ENCODE measurements around the gene ISCA1.
"Not testable (repeated sequence)": the region's sequence is repeated elsewhere in the genome, so short reads cannot be mapped to it uniquely, and the experiment has no call there.

Gene ISCA1

GRCh38 chr9:86298873-86299272, 16.5 kb upstream of the ISCA1 start:
- TF ChIP-seq, protein P1, sequence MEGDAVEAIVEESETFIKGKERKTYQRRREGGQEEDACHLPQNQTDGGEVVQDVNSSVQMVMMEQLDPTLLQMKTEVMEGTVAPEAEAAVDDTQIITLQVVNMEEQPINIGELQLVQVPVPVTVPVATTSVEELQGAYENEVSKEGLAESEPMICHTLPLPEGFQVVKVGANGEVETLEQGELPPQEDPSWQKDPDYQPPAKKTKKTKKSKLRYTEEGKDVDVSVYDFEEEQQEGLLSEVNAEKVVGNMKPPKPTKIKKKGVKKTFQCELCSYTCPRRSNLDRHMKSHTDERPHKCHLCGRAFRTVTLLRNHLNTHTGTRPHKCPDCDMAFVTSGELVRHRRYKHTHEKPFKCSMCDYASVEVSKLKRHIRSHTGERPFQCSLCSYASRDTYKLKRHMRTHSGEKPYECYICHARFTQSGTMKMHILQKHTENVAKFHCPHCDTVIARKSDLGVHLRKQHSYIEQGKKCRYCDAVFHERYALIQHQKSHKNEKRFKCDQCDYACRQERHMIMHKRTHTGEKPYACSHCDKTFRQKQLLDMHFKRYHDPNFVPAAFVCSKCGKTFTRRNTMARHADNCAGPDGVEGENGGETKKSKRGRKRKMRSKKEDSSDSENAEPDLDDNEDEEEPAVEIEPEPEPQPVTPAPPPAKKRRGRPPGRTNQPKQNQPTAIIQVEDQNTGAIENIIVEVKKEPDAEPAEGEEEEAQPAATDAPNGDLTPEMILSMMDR (conservative IDR thresholded peaks at IDR 0.05; ENCODE audit: low read depth, low read length) = no peak
- H3K9ac ChIP-seq = no peak overlapping the region; the same call in 1 of the 2 replicates
- H3K4me1 ChIP-seq (ENCODE audit: low read depth, poor library complexity, severe bottlenecking) = peaks cover 53% of the 10 kb centered on the region
- H3K36me3 ChIP-seq (ENCODE audit: insufficient read depth) = peaks cover 3% of the 10 kb centered on the region
- no peaks in the 10 kb centered on the region for H4K20me1 ChIP-seq (ENCODE audit: insufficient read depth)
- H3K4me3 ChIP-seq (IDR thresholded peaks at IDR 0.05; ENCODE audit: insufficient read depth, low read depth, low read length) = no peak overlapping the region
- no peak overlapping the region for H2AFZ ChIP-seq (ENCODE audit: low read depth)
- H3K27ac ChIP-seq = peak overlapping the region; percentile 38; the same call in 1 of the 2 replicates
- H3K79me2 ChIP-seq (ENCODE audit: insufficient read depth, low read depth) = no peaks in the 10 kb centered on the region
- H3K27me3 ChIP-seq (ENCODE audit: insufficient read depth, low read depth) = no peaks in the 10 kb centered on the region
- H3K4me2 ChIP-seq = peak overlapping the region; percentile 38

DNA sequence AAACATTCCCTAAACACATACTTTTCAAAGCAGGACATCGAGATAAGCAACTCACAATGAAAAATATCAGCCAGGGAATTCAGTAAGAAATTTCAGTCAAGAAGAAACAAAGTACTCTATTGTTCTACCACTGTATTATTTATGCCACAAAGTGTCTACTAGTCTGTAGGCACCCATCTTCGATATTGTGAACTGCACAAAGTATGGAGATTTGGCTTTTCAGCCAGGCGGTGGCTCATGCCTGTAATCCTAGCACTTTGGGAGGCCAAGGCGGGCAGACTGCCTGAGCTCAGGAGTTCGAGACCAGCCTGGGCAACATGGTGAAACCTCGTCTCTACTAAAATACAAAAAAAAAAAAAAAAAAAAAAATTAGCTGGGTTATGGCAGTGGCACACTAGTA, 8.0 kb upstream of the ISCA1 start:
- H3K4me3 ChIP-seq (IDR thresholded peaks at IDR 0.05; ENCODE audit: insufficient read depth, low read depth, low read length); H3K79me2 ChIP-seq (ENCODE audit: insufficient read depth, low read depth); H3K27ac ChIP-seq; H3K36me3 ChIP-seq (ENCODE audit: insufficient read depth); H4K20me1 ChIP-seq (ENCODE audit: insufficient read depth); H3K4me2 ChIP-seq; H2AFZ ChIP-seq (ENCODE audit: low read depth); H3K9ac ChIP-seq; H3K27me3 ChIP-seq (ENCODE audit: insufficient read depth, low read depth): not testable (repeated sequence)
- H3K4me1 ChIP-seq (ENCODE audit: low read depth, poor library complexity, severe bottlenecking) = peaks cover 12% of the 10 kb centered on the region

DNA sequence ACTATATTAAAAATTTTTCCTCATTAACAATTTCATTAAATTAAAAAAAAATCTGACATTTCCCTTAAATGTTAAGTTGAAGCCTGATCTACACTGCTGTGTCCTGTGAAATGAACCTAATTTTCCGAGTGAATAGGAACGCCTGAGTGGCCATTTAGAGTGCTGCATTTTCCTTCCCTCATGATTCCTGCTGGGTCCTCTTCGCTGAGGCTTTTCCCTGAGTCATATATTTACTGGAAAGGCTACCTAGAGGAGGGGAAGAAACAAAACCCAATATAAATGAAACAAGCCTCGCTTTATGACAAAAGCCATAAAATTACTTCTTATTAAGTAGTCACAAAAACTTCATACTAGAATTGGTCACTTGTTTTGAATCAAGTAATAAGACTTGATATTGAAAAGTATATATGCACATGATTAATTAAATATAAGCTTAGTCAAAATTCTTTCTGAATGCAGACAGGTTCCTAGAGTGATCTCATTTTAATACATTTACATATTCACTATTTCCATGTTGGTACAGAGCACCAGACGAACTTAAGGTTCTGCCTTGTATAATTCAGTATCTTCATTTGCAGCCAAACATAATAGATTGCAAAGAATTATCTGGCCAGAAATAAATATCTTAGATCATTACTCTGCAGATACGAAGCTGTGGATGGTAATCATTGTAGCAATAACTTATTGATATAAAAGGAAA, 6.3 kb upstream of the ISCA1 start:
- Histone ChIP-seq H3K9ac (no peak overlapping the region), H4K20me1 (ENCODE audit: insufficient read depth) (no peaks in the 10 kb centered on the region), H3K27ac (no peak overlapping the region), H3K79me2 (ENCODE audit: insufficient read depth, low read depth) (no peaks in the 10 kb centered on the region), H3K27me3 (ENCODE audit: insufficient read depth, low read depth) (no peaks in the 10 kb centered on the region), H3K36me3 (ENCODE audit: insufficient read depth) (0 out of 2 replicates have a peak, but pooled peaks cover 4% of the 10 kb centered on the region), H3K4me2 (no peak overlapping the region), H3K4me3 (IDR thresholded peaks at IDR 0.05; ENCODE audit: insufficient read depth, low read depth, low read length) (no peak overlapping the region), H2AFZ (ENCODE audit: low read depth) (no peak overlapping the region), H3K4me1 (ENCODE audit: low read depth, poor library complexity, severe bottlenecking) (peaks cover 24% of the 10 kb centered on the region)
- TF ChIP-seq, protein P1 (conservative IDR thresholded peaks at IDR 0.05; ENCODE audit: low read depth, low read length) = no peak

DNA sequence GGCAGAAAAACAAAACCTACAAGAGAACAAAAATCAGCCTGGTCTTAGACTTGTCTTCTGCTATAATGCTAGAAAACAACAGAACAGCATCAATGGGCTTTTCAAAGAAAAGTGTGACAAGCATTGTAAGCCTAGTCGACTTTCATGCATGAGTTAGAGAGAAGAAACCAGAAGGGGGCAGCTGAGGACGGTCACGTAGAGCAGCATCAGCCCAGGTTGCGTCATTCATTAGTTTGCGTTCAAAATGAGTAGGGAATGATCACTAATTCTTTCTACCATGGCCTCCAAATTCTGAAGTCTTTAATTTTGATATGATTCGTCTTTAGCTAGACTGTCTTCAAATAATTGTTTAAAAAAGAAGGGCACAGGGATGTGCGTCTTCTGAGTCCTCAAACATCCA, 4.7 kb upstream of the ISCA1 start:
- H3K4me1 ChIP-seq (ENCODE audit: low read depth, poor library complexity, severe bottlenecking) = peaks cover 30% of the 10 kb centered on the region
- H3K79me2 ChIP-seq (ENCODE audit: insufficient read depth, low read depth) = no peaks in the 10 kb centered on the region
- H2AFZ ChIP-seq (ENCODE audit: low read depth) = no peak overlapping the region
- H3K27ac ChIP-seq = no peak overlapping the region
- H4K20me1 ChIP-seq (ENCODE audit: insufficient read depth) = no peaks in the 10 kb centered on the region
- TF ChIP-seq, protein P1 (conservative IDR thresholded peaks at IDR 0.05; ENCODE audit: low read depth, low read length) = no peak; the same call in 1 of the 2 replicates
- no peak overlapping the region for H3K9ac ChIP-seq
- no peaks in the 10 kb centered on the region for H3K27me3 ChIP-seq (ENCODE audit: insufficient read depth, low read depth)
- no peak overlapping the region for H3K4me3 ChIP-seq (IDR thresholded peaks at IDR 0.05; ENCODE audit: insufficient read depth, low read depth, low read length)
- 0 out of 2 replicates have a peak, but pooled peaks cover 4% of the 10 kb centered on the region for H3K36me3 ChIP-seq (ENCODE audit: insufficient read depth)
- H3K4me2 ChIP-seq = no peak overlapping the region

- Histone ChIP-seq H3K4me1 (ENCODE audit: low read depth, poor library complexity, severe bottlenecking) (peaks cover 30% of the 10 kb centered on the region), H3K79me2 (ENCODE audit: insufficient read depth, low read depth) (peaks cover 5% of the 10 kb centered on the region), H3K27me3 (ENCODE audit: insufficient read depth, low read depth) (no peaks in the 10 kb centered on the region), H3K9ac (no peak overlapping the region), H4K20me1 (ENCODE audit: insufficient read depth) (no peaks in the 10 kb centered on the region), H3K4me3 (IDR thresholded peaks at IDR 0.05; ENCODE audit: insufficient read depth, low read depth, low read length) (no peak overlapping the region), H2AFZ (ENCODE audit: low read depth) (no peak overlapping the region), H3K4me2 (no peak overlapping the region), H3K36me3 (ENCODE audit: insufficient read depth) (0 out of 2 replicates have a peak, but pooled peaks cover 4% of the 10 kb centered on the region), H3K27ac (no peak overlapping the region)
- TF ChIP-seq, protein P1 (conservative IDR thresholded peaks at IDR 0.05; ENCODE audit: low read depth, low read length) = no peak
These were observed 3.9 kb upstream of the ISCA1 start for GRCh38 chr9:86286278-86286677.

Measured in KMS-11 (cell line).